Smooth muscle cell (in vitro differentiated cells): ENCODE data around the gene PCGF1. TPM values are rescaled to one million over a fixed set of nuclear protein-coding genes. Genes with fewer than 3 reads are reported as not detected.
"Not testable (repeated sequence)": the region's sequence is repeated elsewhere in the genome, so short reads cannot be mapped to it uniquely, and the experiment has no call there.

Experiments used
- DNase-seq: peaks from one replicate; lab custom pipeline; 2025; ENCODE audit not compliant: unreplicated experiment; lab: John Stamatoyannopoulos, UW
- H2AFZ ChIP-seq: fragments of 200-600 bp; sonication (generic); 2 replicates; pipeline ENCODE4 v1.6.0; 2016; ENCODE audit warnings: antibody characterized with exemption, low read depth, mild to moderate bottlenecking
- H3F3A ChIP-seq: fragments of 200-600 bp; sonication (generic); 2 replicates; pipeline ENCODE4 v1.6.0; 2017; ENCODE audit warnings: antibody characterized with exemption, low read depth
- H3K27ac ChIP-seq: fragments of 200-600 bp; sonication (generic); 2 replicates; pipeline ENCODE4 v1.5.1; 2016; ENCODE audit warnings: low read depth, mild to moderate bottlenecking
- H3K27me3 ChIP-seq: fragments of 200-600 bp; sonication (generic); 2 replicates; pipeline ENCODE4 v1.6.1; 2016; ENCODE audit warnings: low read depth, mild to moderate bottlenecking
- H3K36me3 ChIP-seq: fragments of 200-600 bp; sonication (generic); 2 replicates; pipeline ENCODE4 v1.5.1; 2016; ENCODE audit warnings: low read depth
- H3K4me1 ChIP-seq: fragments of 200-600 bp; sonication (generic); 2 replicates; pipeline ENCODE4 v1.5.1; 2016; ENCODE audit warnings: low read depth
- H3K4me2 ChIP-seq: fragments of 200-600 bp; sonication (generic); 2 replicates; pipeline ENCODE4 v1.6.0; 2016; ENCODE audit warnings: mild to moderate bottlenecking
- H3K4me3 ChIP-seq: fragments of 200-600 bp; sonication (generic); 2 replicates; pipeline ENCODE4 v1.5.1; 2016; ENCODE audit warnings: mild to moderate bottlenecking
- H3K79me2 ChIP-seq: fragments of 200-600 bp; sonication (generic); 2 replicates; pipeline ENCODE4 v1.6.0; 2016; ENCODE audit warnings: low read depth, mild to moderate bottlenecking
- H3K9ac ChIP-seq: fragments of 200-600 bp; sonication (generic); 2 replicates; pipeline ENCODE4 v1.6.0; 2016; ENCODE audit warnings: low read depth
- H3K9me3 ChIP-seq: fragments of 200-600 bp; sonication (generic); replicated peaks from 2 replicates; pipeline ENCODE4 v1.5.1; 2016; ENCODE audit warnings: low read depth
- H4K20me1 ChIP-seq: fragments of 200-600 bp; sonication (generic); 2 replicates; pipeline ENCODE4 v1.6.0; 2016; ENCODE audit warnings: low read depth
- CTCF ChIP-seq: fragments of 200-600 bp; sonication (generic); IDR thresholded peaks from 2 replicates; pipeline ENCODE4 v1.5.1; 2017; ENCODE audit warnings: borderline replicate concordance, mild to moderate bottlenecking, antibody characterized with exemption; ENCODE audit not compliant: insufficient read depth, poor library complexity, severe bottlenecking
- WGBS: methylation state at CpG from one replicate; pipeline ENCODE4 v1.1.7; 2016; ENCODE audit warnings: low lambda C conversion rate; 5-methylcytosine and 5-hydroxymethylcytosine counted together
- polyA plus RNA-seq: library from polyadenylated mRNA; unstranded; fragments of >200 nt; fragmentation: Nextera tagmentation; extraction: Ambion mirVana; gene quantifications from 2 replicates; pipeline ENCODE4 v1.2.1, GENCODE V29; 2016
- total RNA-seq: library from RNA; depleted of rRNA; stranded (reverse); fragments of >200 nt; gene quantifications from 2 replicates; pipeline ENCODE4 v1.2.3, GENCODE V29; 2014

The PCGF1 gene
- total and polyA plus RNA-seq, 2 experiments from 2014 or later, result 19.1 to 29.3 TPM

GRCh38 chr2:74486141-74486540 is 21.4 kb downstream of the PCGF1 start:
- no peak for DNase-seq
- no peaks in the 10 kb centered on the region for H3K9me3 ChIP-seq
- H3K79me2 ChIP-seq, result peaks cover 30% of the 10 kb centered on the region
- 100% methylated on average over 2 of the region's 2 CpGs for WGBS
- no peak overlapping the region for H3K9ac ChIP-seq
- no peaks in the 10 kb centered on the region for H3F3A ChIP-seq
- no peaks in the 10 kb centered on the region for H3K27me3 ChIP-seq
- H3K36me3 ChIP-seq, result no peaks in the 10 kb centered on the region
- H3K4me3 ChIP-seq, result no peak overlapping the region
- peaks cover 15% of the 10 kb centered on the region for H3K4me1 ChIP-seq
- H3K4me2 ChIP-seq, result no peak overlapping the region
- H3K27ac ChIP-seq, result no peak overlapping the region
- no peaks in the 10 kb centered on the region for H4K20me1 ChIP-seq
- no peak for TF ChIP-seq CTCF
- no peak overlapping the region for H2AFZ ChIP-seq

GRCh38 chr2:74483675-74484164 is 23.8 kb downstream of the PCGF1 start:
- Histone ChIP-seq H3K4me2 (peak overlapping the region; percentile 96), H3K4me3 (peak overlapping the region; percentile 79), H2AFZ (peak overlapping the region; percentile 86), H3K9ac (peak overlapping the region; percentile 42), H3K4me1 (peaks cover 18% of the 10 kb centered on the region), H3K79me2 (peaks cover 47% of the 10 kb centered on the region)
- not testable (repeated sequence) for H3K27me3 ChIP-seq, H3F3A ChIP-seq, H3K27ac ChIP-seq, H3K36me3 ChIP-seq, H3K9me3 ChIP-seq, DNase-seq, H4K20me1 ChIP-seq
- 94% methylated on average over 19 of the region's 19 CpGs for WGBS

GRCh38 chr2:74482801-74483674 is 24.5 kb downstream of the PCGF1 start, which contains the start of the genes CCDC142 and TTC31:
Gene CCDC142, minus strand, starts transcription at chr2:74482998. Its CDS starts 161 bp downstream, at chr2:74482837.
Gene TTC31, plus strand, starts transcription at chr2:74483081. Its CDS starts 15 bp downstream, at chr2:74483096.
- Histone ChIP-seq H3K9ac (peak within 1 kb of the TSS; percentile 42), H3K4me2 (peak within 1 kb of the TSS; percentile 96), H4K20me1 (no peaks in the 10 kb centered on the region), H3K36me3 (no peaks in the 10 kb centered on the region), H3F3A (no peaks in the 10 kb centered on the region), H2AFZ (peak within 1 kb of the TSS; percentile 86), H3K79me2 (peaks cover 47% of the 10 kb centered on the region), H3K4me1 (peaks cover 18% of the 10 kb centered on the region), H3K27ac (peak within 1 kb of the TSS; percentile 20), H3K27me3 (no peaks in the 10 kb centered on the region), H3K4me3 (peak within 1 kb of the TSS; percentile 79), H3K9me3 (no peaks in the 10 kb centered on the region)
- 3% methylated on average over 50 of the region's 50 CpGs for WGBS
- DNase-seq, result peak; percentile 90
- peak; percentile 84 for TF ChIP-seq CTCF

GRCh38 chr2:74481961-74482800 is 25.3 kb downstream of the PCGF1 start:
- no peaks in the 10 kb centered on the region for H3K27me3 ChIP-seq
- H3K4me3 ChIP-seq, result peak overlapping the region; percentile 79
- DNase-seq, result no peak
- peak overlapping the region; percentile 86 for H2AFZ ChIP-seq
- 2% methylated on average over 74 of the region's 80 CpGs for WGBS
- H3K4me1 ChIP-seq, result peaks cover 18% of the 10 kb centered on the region
- H3K4me2 ChIP-seq, result peak overlapping the region; percentile 96
- TF ChIP-seq CTCF, result no peak
- no peaks in the 10 kb centered on the region for H4K20me1 ChIP-seq
- H3K9ac ChIP-seq, result peak overlapping the region; percentile 42
- H3K36me3 ChIP-seq, result no peaks in the 10 kb centered on the region
- H3K27ac ChIP-seq, result peak overlapping the region; percentile 20
- H3F3A ChIP-seq, result no peaks in the 10 kb centered on the region
- no peaks in the 10 kb centered on the region for H3K9me3 ChIP-seq
- H3K79me2 ChIP-seq, result peaks cover 47% of the 10 kb centered on the region
